Vagina (tissue), 2 donors: Measurements from ENCODE around the gene PCIF1. TPM values are rescaled to one million over a fixed set of nuclear protein-coding genes. Genes with fewer than 3 reads are reported as not detected.

Experiments used
- DNase-seq, 2 donors: peaks; one replicate each; pipeline ENCODE4 v3.0.0-alpha.2; 2017; ENCODE audit errors: extremely low spot score in 2 of 2
- H3K27ac ChIP-seq: fragments of 200-600 bp; sonication (generic); one replicate; pipeline ENCODE4 v1.5.1; 2019
- H3K27me3 ChIP-seq: fragments of 200-600 bp; sonication (generic); one replicate; pipeline ENCODE4 v1.5.1; 2019
- H3K36me3 ChIP-seq, 2 donors: fragments of 200-600 bp; sonication (generic); one replicate each; pipeline ENCODE4 v1.5.1; 2017 to 2019
- H3K4me1 ChIP-seq: fragments of 200-600 bp; sonication (generic); one replicate; pipeline ENCODE4 v1.5.1; 2019
- H3K4me3 ChIP-seq, 2 donors: fragments of 200-600 bp; sonication (generic); 1 replicate in 1 of 2; 2 replicates in 1 of 2; pipeline ENCODE4 v1.5.1; 2016 to 2019
- H3K9me3 ChIP-seq: fragments of 200-600 bp; sonication (generic); one replicate; pipeline ENCODE4 v1.5.1; 2019
- POLR2A ChIP-seq, 2 donors: fragments of 450-650 bp; IDR thresholded peaks; one replicate each; pipeline ENCODE4 v1.6.1; 2017; ENCODE audit warnings: antibody characterized with exemption in 2 of 2, mild to moderate bottlenecking in 2 of 2, moderate library complexity in 2 of 2
- POLR2AphosphoS5 ChIP-seq, 2 donors: sonication (generic); formaldehyde crosslinking; IDR thresholded peaks; one replicate each; pipeline ENCODE4 v1.9.0; 2017; ENCODE audit warnings: antibody characterized with exemption in 2 of 2, mild to moderate bottlenecking in 2 of 2, low read depth in 1 of 2; ENCODE audit not compliant: insufficient read depth in 1 of 2
- intact Hi-C: fragments of 100-400 bp; cut with DNase I; formaldehyde crosslinking; loops from one replicate; pipeline ENCODE4 v1.15.1; 2023
- total RNA-seq: library from RNA; depleted of rRNA; stranded (reverse); fragments of >200 nt; gene quantifications from one replicate; pipeline ENCODE4 v1.2.3, GENCODE V29; 2016
- TF ChIP-seq, protein P1 (sequence below), 3 experiments: fragments of 450-650 bp in 2 of 3; fragments of 200-600 bp in 1 of 3; sonication (generic) in 1 of 3; IDR thresholded peaks; one replicate each; pipeline ENCODE4 v1.5.1; 2017 to 2019; ENCODE audit warnings: antibody characterized with exemption in 3 of 3, mild to moderate bottlenecking in 2 of 3, moderate library complexity in 2 of 3

PCIF1 gene
- total RNA-seq, 1 donor from 2014 or later, result 36.6 TPM

DNA sequence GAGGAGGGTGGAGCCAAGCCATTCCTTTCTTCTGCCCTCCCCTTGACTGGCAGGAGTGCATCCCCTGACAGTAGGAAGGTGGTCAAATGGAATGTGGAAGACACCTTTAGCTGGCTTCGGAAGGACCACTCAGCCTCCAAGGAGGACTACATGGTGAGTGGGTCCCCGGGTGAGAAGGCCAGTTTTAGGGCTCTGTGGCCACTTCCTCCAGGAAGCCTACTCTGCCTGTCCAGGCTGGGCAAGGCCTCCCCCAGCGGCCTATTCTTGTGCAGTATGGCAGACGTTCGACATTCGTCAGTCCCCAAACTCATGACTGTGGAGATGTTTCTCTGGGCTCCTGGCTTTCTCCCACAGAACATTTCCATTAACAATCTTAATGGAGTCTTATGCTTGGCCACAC lies 9.1 kb downstream of the PCIF1 start:
- Histone ChIP-seq H3K4me1 (peaks cover 22% of the 10 kb centered on the region), H3K27ac (no peak overlapping the region), H3K36me3 (peaks cover 8 to 96% of the 10 kb centered on the region in 2 donors), H3K4me3 (no peak overlapping the region), H3K9me3 (no peaks in the 10 kb centered on the region), H3K27me3 (no peaks in the 10 kb centered on the region)
- intact Hi-C loops, result no loop called here
- no peak for DNase-seq
- TF ChIP-seq POLR2A (IDR thresholded peaks at IDR 0.05), result no peak

DNA sequence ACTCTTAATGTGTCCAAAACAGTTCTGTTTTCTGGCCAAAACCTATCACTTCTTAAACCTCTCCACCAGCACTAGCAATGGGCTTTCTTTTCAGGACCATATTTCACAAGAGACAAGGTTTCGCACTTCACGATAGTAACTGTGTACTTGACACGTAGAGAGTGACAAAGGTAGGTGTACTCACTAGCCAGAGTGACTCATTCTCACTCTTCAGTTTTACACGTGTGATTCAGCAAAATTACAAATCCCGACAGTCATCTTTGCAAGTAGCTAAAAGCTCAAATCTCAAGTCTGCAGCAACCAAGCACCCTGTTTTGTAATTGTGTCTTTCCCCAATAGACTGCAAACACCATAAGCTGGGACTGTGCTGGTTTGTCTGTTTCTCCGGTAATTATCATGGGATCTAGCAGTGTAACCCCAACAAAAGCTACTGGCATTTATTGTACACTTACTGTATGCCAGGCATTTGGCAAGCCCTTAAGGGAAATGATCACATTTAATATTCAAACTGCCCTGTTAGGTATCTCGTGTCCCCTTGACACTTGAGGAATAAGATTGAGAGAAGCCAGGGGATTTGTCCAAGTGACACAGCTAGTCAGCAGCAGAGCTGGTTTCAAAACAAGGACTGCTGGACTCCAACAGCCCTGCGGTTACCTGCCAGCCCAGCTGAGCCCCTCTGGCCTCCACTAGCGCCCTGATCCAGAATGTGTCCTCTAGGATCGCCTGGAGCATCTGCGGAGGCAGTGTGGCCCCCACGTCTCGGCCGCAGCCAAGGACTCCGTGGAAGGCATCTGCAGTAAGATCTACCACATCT lies 9.9 kb downstream of the PCIF1 start:
- Histone ChIP-seq H3K9me3 (no peaks in the 10 kb centered on the region), H3K4me1 (peaks cover 26% of the 10 kb centered on the region), H3K4me3 (no peak overlapping the region), H3K36me3 (peaks cover 8 to 96% of the 10 kb centered on the region in 2 donors), H3K27ac (no peak overlapping the region), H3K27me3 (no peaks in the 10 kb centered on the region)
- DNase-seq, result no peak
- intact Hi-C loops, result no loop called here
- peak in 1 of 2 donors; percentile 63 for TF ChIP-seq POLR2AphosphoS5 (IDR thresholded peaks at IDR 0.05; ENCODE audit: insufficient read depth in 1 of 2, low read depth in 1 of 2)
- TF ChIP-seq POLR2A (IDR thresholded peaks at IDR 0.05), result no peak
- TF ChIP-seq, protein P1, sequence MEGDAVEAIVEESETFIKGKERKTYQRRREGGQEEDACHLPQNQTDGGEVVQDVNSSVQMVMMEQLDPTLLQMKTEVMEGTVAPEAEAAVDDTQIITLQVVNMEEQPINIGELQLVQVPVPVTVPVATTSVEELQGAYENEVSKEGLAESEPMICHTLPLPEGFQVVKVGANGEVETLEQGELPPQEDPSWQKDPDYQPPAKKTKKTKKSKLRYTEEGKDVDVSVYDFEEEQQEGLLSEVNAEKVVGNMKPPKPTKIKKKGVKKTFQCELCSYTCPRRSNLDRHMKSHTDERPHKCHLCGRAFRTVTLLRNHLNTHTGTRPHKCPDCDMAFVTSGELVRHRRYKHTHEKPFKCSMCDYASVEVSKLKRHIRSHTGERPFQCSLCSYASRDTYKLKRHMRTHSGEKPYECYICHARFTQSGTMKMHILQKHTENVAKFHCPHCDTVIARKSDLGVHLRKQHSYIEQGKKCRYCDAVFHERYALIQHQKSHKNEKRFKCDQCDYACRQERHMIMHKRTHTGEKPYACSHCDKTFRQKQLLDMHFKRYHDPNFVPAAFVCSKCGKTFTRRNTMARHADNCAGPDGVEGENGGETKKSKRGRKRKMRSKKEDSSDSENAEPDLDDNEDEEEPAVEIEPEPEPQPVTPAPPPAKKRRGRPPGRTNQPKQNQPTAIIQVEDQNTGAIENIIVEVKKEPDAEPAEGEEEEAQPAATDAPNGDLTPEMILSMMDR (IDR thresholded peaks at IDR 0.05), result no peak

DNA sequence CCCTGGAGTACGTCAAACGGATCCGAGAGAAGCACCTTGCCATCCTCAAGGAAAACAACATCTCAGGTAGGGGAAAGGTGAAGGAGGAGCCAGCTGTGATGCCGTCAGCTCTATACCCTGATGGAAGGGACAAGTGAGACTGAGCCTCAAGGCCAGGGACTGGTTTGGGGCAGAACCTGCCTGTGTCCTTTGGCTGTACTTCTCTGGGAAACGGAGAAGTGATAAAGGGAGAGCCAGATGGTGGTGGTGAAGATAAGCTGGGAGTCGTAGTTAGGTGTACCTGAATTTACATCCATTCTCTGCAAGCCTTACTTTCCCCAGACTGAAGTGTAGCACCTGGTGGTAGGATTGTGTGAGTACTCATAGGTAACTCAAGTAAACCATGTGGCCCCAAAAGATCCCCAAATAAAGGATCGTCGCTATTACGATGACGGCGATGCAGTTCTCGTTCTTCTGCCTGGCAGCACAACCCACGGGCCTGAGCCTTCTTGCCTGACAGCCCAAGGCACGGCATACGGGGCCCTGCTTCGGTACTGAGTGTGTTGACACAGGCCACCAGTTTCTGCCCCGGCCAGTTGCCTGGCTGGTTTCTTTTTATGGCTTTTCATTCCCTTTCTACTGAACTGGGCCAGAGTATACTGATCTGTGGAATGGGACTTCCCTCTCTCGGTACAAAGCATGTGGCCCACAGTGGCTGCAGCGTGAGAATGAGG lies 10.6 kb downstream of the PCIF1 start:
- intact Hi-C loops, result no loop called here
- DNase-seq, result no peak
- Histone ChIP-seq H3K4me3 (no peak overlapping the region), H3K27me3 (no peaks in the 10 kb centered on the region), H3K27ac (peak overlapping the region; percentile 58), H3K9me3 (no peaks in the 10 kb centered on the region), H3K4me1 (peaks cover 26% of the 10 kb centered on the region), H3K36me3 (peaks cover 8 to 96% of the 10 kb centered on the region in 2 donors)
- TF ChIP-seq, protein P1 (IDR thresholded peaks at IDR 0.05), result peak in 1 of 3 experiments; percentile 5
- TF ChIP-seq POLR2AphosphoS5 (IDR thresholded peaks at IDR 0.05; ENCODE audit: insufficient read depth in 1 of 2, low read depth in 1 of 2) (no peak), POLR2A (IDR thresholded peaks at IDR 0.05) (no peak)

DNA sequence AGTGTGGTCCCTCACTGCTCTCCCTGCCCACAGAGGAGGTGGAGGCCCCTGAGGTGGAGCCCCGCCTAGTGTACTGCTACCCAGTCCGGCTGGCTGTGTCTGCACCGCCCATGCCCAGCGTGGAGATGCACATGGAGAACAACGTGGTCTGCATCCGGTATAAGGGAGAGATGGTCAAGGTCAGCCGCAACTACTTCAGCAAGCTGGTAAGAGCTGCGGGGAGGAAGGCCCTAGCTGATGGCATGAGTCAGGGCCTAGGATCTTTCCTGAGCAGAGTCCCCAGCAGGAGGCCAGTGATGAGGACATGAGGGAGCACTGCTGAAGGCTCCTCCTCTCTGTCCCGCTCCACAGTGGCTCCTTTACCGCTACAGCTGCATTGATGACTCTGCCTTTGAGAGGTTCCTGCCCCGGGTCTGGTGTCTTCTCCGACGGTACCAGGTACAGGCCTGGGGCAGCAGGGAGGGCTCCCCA lies 11.2 kb downstream of the PCIF1 start:
- Histone ChIP-seq H3K27me3 (no peaks in the 10 kb centered on the region), H3K4me3 (no peak overlapping the region), H3K36me3 (peaks cover 8 to 96% of the 10 kb centered on the region in 2 donors), H3K4me1 (peaks cover 26% of the 10 kb centered on the region), H3K27ac (peak overlapping the region; percentile 58), H3K9me3 (no peaks in the 10 kb centered on the region)
- intact Hi-C loops, result no loop called here
- TF ChIP-seq POLR2AphosphoS5 (IDR thresholded peaks at IDR 0.05; ENCODE audit: insufficient read depth in 1 of 2, low read depth in 1 of 2), result no peak
- TF ChIP-seq POLR2A (IDR thresholded peaks at IDR 0.05), result no peak
- DNase-seq, result no peak

DNA sequence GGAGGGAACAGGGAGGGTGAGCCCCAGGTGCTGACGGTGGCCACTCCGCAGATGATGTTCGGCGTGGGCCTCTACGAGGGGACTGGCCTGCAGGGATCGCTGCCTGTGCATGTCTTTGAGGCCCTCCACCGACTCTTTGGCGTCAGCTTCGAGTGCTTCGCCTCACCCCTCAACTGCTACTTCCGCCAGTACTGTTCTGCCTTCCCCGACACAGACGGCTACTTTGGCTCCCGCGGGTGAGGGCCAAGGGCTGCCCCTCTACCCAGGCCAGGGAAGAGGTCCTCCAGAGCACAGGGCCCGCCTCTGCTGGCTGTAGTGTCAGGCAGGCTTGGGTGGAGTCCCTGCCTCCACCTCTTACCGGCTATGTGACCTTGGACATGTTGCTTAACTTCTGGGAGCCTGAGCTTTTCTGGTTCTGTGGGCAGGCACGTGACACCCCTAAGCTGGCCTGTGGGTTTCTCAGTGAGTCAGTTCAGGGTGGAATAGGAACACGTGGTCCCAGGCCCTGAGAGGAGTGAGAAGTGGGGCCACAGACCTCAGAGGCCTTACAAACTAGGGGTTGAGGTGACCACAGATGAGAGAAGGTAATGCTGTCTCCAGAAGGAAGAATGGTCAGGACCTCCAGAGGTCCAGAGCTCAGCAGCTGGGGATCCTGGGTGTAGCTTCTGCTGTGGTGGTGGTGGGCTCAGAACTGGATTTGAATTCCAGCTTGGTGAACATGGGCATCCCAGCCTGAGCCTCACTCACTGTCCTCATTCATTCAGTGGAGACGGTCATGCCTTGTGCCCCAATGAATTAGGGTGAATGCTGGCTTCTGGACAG lies 11.9 kb downstream of the PCIF1 start:
- H3K36me3 ChIP-seq, result peaks cover 6 to 96% of the 10 kb centered on the region in 2 donors
- no peak for DNase-seq
- peak overlapping the region; percentile 58 for H3K27ac ChIP-seq
- H3K4me1 ChIP-seq, result peaks cover 26% of the 10 kb centered on the region
- H3K9me3 ChIP-seq, result no peaks in the 10 kb centered on the region
- TF ChIP-seq POLR2AphosphoS5 (IDR thresholded peaks at IDR 0.05; ENCODE audit: insufficient read depth in 1 of 2, low read depth in 1 of 2), result peak; percentile 49 to 79
- TF ChIP-seq, protein P1 (IDR thresholded peaks at IDR 0.05), result no peak
- no peak overlapping the region for H3K4me3 ChIP-seq
- intact Hi-C loops, result no loop called here
- no peaks in the 10 kb centered on the region for H3K27me3 ChIP-seq
